Measurements from ENCODE around the gene GPR153.

Gene GPR153

GRCh38 chr1:6285336-6285735 is 24.4 kb upstream of the GPR153 start:
- Histone ChIP-seq H3K9me3 (ENCODE audit: low read length) (no peaks in the 10 kb centered on the region), H3K36me3 (ENCODE audit: insufficient read depth, low read length) (no peaks in the 10 kb centered on the region), H3K4me2 (ENCODE audit: low read length) (no peak overlapping the region), H3K4me1 (ENCODE audit: insufficient read depth, low read length, severe bottlenecking) (no peaks in the 10 kb centered on the region), H3K79me2 (ENCODE audit: insufficient read depth, low read length) (no peaks in the 10 kb centered on the region), H3K9ac (ENCODE audit: low read length) (no peak overlapping the region), H2AFZ (ENCODE audit: low read length) (no peak overlapping the region), H3K27ac (ENCODE audit: low read depth, low read length, poor library complexity, severe bottlenecking) (no peak overlapping the region), H3K9me2 (ENCODE audit: low read depth, low read length) (no peaks in the 10 kb centered on the region), H4K20me1 (ENCODE audit: insufficient read depth, low read length) (no peaks in the 10 kb centered on the region), H3K27me3 (ENCODE audit: insufficient read depth, low read length) (no peaks in the 10 kb centered on the region), H3F3A (ENCODE audit: insufficient read depth, low read length) (no peaks in the 10 kb centered on the region), H3K4me3 (ENCODE audit: low read depth, low read length, poor library complexity, severe bottlenecking) (no peak overlapping the region)
- TF ChIP-seq, protein P1, sequence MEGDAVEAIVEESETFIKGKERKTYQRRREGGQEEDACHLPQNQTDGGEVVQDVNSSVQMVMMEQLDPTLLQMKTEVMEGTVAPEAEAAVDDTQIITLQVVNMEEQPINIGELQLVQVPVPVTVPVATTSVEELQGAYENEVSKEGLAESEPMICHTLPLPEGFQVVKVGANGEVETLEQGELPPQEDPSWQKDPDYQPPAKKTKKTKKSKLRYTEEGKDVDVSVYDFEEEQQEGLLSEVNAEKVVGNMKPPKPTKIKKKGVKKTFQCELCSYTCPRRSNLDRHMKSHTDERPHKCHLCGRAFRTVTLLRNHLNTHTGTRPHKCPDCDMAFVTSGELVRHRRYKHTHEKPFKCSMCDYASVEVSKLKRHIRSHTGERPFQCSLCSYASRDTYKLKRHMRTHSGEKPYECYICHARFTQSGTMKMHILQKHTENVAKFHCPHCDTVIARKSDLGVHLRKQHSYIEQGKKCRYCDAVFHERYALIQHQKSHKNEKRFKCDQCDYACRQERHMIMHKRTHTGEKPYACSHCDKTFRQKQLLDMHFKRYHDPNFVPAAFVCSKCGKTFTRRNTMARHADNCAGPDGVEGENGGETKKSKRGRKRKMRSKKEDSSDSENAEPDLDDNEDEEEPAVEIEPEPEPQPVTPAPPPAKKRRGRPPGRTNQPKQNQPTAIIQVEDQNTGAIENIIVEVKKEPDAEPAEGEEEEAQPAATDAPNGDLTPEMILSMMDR (IDR thresholded peaks at IDR 0.05; ENCODE audit: low read length), result no peak
- no peak for TF ChIP-seq EZH2 (IDR thresholded peaks at IDR 0.05; ENCODE audit: borderline replicate concordance, low read length)

DNA sequence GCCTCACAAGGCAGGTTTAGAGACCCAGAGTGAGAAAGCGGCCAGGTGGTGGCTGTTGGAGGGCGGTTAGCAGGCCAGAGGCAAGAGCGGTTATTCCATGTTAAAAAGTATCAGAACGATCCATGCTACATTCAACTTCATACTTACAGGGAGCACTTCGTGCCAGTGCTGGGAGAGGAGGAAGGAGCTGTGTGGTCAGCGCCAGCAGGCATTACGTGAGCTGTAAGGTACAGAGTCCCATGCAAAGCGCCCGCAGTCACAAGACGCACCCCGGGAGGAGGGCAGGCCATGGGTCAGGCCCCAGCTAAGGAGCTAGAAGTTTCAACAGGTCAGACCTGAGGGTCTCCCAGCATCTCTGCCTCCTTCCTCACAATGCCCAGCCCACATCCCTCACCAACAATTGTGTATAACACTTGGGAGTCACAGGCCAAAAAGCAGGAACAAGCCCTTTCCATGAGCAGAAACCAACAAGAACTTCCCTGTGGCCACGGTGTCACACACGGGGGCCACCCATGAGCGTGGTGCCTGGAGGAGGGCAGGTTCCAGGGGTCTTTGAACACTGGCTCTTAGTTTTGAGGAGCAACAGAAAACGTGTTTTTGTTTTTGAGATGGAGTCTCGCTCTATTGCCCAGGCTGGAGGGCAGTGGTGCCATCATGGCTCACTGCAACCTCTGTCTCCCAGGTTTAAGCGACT is 21.8 kb upstream of the GPR153 start:
- Histone ChIP-seq H3K79me2 (ENCODE audit: insufficient read depth, low read length) (no peaks in the 10 kb centered on the region), H4K20me1 (ENCODE audit: insufficient read depth, low read length) (no peaks in the 10 kb centered on the region), H3F3A (ENCODE audit: insufficient read depth, low read length) (no peaks in the 10 kb centered on the region), H3K9ac (ENCODE audit: low read length) (no peak overlapping the region), H3K4me3 (ENCODE audit: low read depth, low read length, poor library complexity, severe bottlenecking) (no peak overlapping the region), H3K4me1 (ENCODE audit: insufficient read depth, low read length, severe bottlenecking) (no peaks in the 10 kb centered on the region), H3K36me3 (ENCODE audit: insufficient read depth, low read length) (no peaks in the 10 kb centered on the region), H3K27ac (ENCODE audit: low read depth, low read length, poor library complexity, severe bottlenecking) (no peak overlapping the region), H3K9me2 (ENCODE audit: low read depth, low read length) (no peaks in the 10 kb centered on the region), H3K4me2 (ENCODE audit: low read length) (no peak overlapping the region), H3K9me3 (ENCODE audit: low read length) (no peaks in the 10 kb centered on the region), H2AFZ (ENCODE audit: low read length) (no peak overlapping the region), H3K27me3 (ENCODE audit: insufficient read depth, low read length) (no peaks in the 10 kb centered on the region)
- TF ChIP-seq, protein P1 (IDR thresholded peaks at IDR 0.05; ENCODE audit: low read length), result no peak
- TF ChIP-seq EZH2 (IDR thresholded peaks at IDR 0.05; ENCODE audit: borderline replicate concordance, low read length), result no peak

- H3K27me3 ChIP-seq (ENCODE audit: insufficient read depth, low read length), result no peaks in the 10 kb centered on the region
- H2AFZ ChIP-seq (ENCODE audit: low read length), result no peak overlapping the region
- no peak overlapping the region for H3K9ac ChIP-seq (ENCODE audit: low read length)
Observed at GRCh38 chr1:6281511-6282402, 20.9 kb upstream of the GPR153 start.

More at GRCh38 chr1:6281511-6282402, 20.9 kb upstream of the GPR153 start:
- Histone ChIP-seq H3K4me1 (ENCODE audit: insufficient read depth, low read length, severe bottlenecking) (no peaks in the 10 kb centered on the region), H3F3A (ENCODE audit: insufficient read depth, low read length) (no peaks in the 10 kb centered on the region), H3K4me2 (ENCODE audit: low read length) (no peak overlapping the region), H3K4me3 (ENCODE audit: low read depth, low read length, poor library complexity, severe bottlenecking) (no peak overlapping the region), H4K20me1 (ENCODE audit: insufficient read depth, low read length) (no peaks in the 10 kb centered on the region), H3K9me2 (ENCODE audit: low read depth, low read length) (no peaks in the 10 kb centered on the region), H3K9me3 (ENCODE audit: low read length) (no peaks in the 10 kb centered on the region), H3K36me3 (ENCODE audit: insufficient read depth, low read length) (no peaks in the 10 kb centered on the region), H3K79me2 (ENCODE audit: insufficient read depth, low read length) (no peaks in the 10 kb centered on the region), H3K27ac (ENCODE audit: low read depth, low read length, poor library complexity, severe bottlenecking) (no peak overlapping the region)
- no peak for TF ChIP-seq EZH2 (IDR thresholded peaks at IDR 0.05; ENCODE audit: borderline replicate concordance, low read length)
- TF ChIP-seq, protein P1 (IDR thresholded peaks at IDR 0.05; ENCODE audit: low read length), result no peak
